ENCODE measurements around the gene LFNG.

LFNG gene

DNA sequence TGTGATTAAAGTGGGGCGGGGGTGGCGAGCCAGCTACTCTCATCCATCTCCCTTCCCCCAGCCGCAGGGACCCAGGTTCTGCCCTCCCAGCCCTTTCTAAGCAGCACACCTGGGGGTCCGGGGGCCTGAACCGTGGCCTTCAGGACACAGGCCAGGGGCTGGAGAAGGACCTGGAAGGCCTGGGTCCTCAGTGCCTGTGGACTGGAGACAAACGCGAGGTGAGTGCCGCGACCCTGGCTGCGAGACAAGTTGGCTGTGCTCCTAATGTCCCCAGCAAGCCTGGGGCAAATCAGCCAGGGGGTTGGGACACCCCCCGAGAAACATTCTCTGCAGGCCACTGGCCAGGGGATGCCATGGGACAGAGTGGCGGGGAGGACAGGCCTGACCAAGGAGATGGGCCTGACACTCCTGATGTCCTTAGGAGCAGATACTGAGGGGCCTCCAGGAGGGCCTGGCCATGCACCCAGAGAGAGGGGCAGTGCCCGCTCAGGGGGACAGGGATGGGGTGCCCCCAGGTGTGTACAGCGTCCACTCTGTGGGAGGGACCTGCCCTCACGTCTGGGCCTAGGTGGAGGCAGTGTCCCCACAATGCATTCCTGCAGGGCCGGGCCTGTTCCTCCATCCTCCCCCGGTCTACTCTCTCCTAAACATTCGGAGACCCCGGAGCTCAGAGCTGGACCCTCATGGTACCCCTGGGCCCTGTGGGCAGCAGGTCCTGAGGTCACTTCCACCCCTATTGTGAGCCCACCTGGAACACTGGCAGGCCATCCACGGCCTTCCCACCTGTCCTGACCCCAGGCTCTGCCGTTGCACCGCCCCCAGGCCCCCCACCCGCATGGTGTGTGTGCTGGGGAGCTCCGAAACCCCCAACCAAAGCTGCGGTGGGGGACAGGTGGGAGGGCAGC, 22.7 kb downstream of the LFNG start:
- ATAC-seq (replicated peaks), result no peak
- H3K4me1 Mint-ChIP-seq, result peaks cover 4 to 13% of the 10 kb centered on the region in 2 donors

DNA sequence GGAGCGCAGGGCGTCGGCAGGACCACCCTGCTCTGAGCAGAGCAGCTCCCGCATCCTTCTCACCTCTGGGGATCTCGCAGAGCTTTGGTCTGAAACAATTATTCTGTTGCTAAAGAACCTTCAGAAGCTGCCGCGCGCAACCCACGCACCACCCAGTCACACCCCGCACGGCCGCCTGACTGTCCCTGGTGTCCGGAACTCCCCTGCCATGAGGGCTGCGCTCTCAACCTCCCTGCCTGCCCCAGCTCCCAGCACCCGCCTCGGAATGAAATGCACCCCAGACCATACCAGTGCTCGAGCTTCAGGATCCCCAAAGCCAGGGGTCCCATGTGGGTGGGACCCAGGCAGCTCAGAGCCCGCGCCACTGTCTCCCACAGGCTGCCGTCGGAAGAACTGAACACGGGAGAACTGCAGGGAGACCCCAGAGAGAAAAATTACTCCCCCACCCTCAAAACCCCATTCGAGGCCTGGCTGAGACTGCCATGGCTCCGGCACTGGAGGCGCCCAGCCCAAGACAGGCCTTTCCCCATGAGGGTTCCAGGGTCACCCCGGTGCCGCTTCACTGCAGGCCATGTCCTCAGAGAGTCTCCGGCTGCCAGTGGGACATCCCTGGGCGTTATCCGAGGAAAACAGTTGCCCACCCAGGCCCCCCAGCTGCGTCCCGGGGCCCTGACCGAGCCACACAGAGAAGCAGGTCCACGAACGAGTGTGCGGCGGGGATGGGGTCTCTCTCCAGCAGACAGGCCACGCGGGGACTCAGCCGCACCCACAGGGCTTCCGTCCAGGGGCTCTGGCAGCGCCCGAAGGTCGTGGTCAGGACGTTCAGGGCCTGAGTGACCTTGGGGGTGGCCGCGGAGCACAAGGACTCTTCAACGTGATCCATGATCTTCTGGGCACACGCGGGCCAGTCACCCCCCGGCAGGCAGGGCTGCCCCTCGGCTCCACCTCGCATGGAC, 23.6 kb downstream of the LFNG start:
- no peaks in the 10 kb centered on the region for H3K27me3 Mint-ChIP-seq
- H3K9me3 Mint-ChIP-seq, result no peaks in the 10 kb centered on the region
- no peak for ATAC-seq (replicated peaks)
- no peak for DNase-seq
- H3K27ac Mint-ChIP-seq, result peak overlapping the region; percentile 63
- H3K4me1 Mint-ChIP-seq, result peaks cover 4 to 13% of the 10 kb centered on the region in 2 donors
- peaks cover 35 to 41% of the 10 kb centered on the region in 2 donors for H3K36me3 Mint-ChIP-seq
- H3K4me3 Mint-ChIP-seq, result no peak overlapping the region

More for the DNA sequence above, 22.7 kb downstream of the LFNG start:
- DNase-seq, result no peak
- no peaks in the 10 kb centered on the region for H3K27me3 Mint-ChIP-seq
- peaks cover 34% of the 10 kb centered on the region in 2 donors for H3K36me3 Mint-ChIP-seq
- peak overlapping the region; percentile 37 for H3K27ac Mint-ChIP-seq
- H3K4me3 Mint-ChIP-seq, result no peak overlapping the region
- H3K9me3 Mint-ChIP-seq, result no peaks in the 10 kb centered on the region

DNA sequence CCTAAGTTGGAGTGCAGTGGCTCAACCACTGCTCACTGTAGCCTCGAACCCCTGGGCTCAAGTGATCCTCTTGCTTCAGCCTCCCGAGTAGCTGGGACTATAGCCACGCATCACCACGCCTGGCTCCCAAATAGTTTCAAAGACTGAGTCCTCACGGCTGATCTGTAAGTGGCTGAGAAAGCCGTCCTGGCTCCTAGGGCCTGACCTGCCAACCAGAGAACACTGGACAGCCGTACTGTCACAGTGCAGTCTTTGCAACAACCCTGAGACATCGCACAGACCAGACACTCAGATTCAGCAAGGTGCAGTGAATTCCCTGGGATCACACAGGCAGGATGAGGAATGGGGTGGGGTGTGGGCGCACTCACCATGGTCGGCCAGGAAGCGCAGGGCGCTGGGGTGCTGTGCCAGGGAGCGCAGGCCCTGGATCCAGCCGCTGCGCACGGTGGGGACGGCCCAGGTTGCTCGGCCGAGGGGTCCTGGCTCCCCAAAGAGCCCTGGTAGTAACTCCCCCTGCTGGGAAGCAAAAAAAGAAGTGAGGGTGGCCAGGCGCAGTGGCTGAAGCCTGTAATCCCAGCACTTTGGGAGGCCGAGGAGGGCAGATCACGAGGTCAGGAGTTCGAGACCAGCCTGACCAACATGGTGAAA, 25.1 kb downstream of the LFNG start:
- Mint-ChIP-seq H3K4me1 (peaks cover 7 to 16% of the 10 kb centered on the region in 2 donors), H3K4me3 (no peak overlapping the region), H3K9me3 (no peaks in the 10 kb centered on the region), H3K27ac (no peak overlapping the region), H3K27me3 (no peaks in the 10 kb centered on the region), H3K36me3 (peaks cover 35 to 44% of the 10 kb centered on the region in 2 donors)
- no peak for DNase-seq
- ATAC-seq (replicated peaks), result no peak

DNA sequence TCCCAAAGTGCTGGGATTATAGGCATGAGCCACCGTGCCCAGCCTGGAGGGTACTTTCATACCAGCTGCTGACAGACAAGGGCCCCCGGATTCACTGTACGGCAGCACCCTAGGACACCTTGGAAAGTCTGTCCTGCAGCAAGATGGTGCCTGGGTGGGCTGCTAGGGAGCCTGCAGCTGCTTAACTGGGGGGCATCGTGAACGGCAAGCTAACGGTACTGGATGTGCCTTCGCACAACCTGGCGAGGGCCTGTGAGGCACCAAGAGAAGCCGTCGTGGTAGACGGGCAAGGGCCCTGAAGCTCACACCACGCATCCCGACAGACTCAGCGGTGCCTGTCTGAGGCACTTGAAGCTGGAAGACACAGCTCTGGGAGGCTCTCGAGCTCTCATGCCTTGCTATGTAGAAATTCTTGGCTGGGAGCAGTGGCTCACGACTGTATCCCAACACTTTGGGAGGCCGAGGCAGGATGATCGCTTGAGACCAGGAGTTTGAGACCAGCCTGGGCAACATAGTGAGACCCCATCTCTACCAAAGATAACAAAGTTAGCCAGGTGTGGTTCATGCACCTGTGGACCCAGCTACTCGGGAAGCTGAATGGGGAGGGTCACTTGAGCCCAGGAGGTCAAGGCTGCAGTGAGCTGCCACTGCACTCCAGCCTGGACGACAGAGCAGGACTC, 26.3 kb downstream of the LFNG start:
- Mint-ChIP-seq H3K36me3 (peaks cover 33 to 49% of the 10 kb centered on the region in 2 donors), H3K27me3 (no peaks in the 10 kb centered on the region), H3K9me3 (no peaks in the 10 kb centered on the region), H3K4me3 (no peak overlapping the region), H3K4me1 (peaks cover 9 to 18% of the 10 kb centered on the region in 2 donors), H3K27ac (no peak overlapping the region)
- DNase-seq (no peak), ATAC-seq (replicated peaks) (no peak)

DNA sequence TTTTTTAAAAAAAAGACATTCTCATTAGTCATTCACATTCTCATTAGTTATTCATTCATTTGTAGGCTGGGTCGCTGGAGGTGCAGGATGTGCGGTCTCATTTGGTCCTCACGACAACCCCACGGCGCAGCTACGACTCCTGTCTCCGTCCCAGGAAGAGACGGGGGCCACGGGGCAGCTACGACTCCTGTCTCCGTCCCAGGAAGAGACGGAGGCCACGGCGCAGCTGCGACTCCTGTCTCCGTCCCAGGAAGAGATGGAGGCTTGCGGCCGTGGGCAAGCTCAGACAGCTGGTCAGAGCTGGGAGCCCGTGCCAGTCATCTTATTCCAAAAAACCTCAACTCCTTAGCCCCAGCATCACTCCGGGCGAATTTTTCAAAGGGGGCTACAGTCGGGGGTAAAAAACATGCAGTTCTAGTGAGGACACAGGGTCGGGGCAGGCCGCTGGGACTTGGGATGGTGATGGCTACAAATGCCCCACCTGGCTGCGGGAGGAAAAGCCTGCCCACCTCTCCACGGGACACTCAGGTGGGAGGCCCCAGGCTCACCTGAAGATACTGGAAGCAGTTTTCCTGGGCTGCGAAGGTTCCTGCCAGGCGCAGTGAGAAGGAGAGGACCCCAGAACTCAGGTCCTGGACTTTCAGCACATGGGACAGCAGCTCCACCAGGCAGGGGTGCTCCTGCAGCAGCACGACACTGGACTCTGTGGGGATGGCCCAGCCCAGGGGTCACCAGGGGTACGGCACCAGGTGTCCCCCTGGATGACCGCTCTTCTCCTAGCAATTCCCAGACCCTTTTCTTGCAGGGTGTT, 27.4 kb downstream of the LFNG start:
- no peak overlapping the region for H3K4me3 Mint-ChIP-seq
- peaks cover 9 to 18% of the 10 kb centered on the region in 2 donors for H3K4me1 Mint-ChIP-seq
- no peaks in the 10 kb centered on the region for H3K9me3 Mint-ChIP-seq
- H3K27me3 Mint-ChIP-seq, result no peaks in the 10 kb centered on the region
- no peak for ATAC-seq (replicated peaks)
- H3K27ac Mint-ChIP-seq, result no peak overlapping the region
- peaks cover 31 to 49% of the 10 kb centered on the region in 2 donors for H3K36me3 Mint-ChIP-seq
- no peak for DNase-seq

DNA sequence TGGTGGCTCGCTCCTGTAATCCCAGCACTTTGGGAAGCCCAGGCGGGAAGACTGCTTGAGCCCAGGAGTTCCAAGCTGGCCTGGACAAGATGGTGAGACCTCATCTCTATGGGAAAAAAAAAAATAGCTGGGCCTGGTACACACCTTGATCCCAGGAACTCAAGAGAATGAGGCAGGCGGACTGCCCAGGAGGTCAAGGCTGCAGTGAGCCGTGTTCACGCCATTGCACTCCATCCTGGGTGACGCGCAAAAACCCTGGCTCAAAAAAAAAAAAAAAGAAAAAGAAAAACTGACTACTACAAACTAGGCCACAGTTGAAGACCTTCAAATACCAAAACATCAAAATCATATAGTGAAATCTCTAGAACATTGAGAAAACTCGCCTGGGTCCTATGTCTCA, 31.8 kb downstream of the LFNG start:
- Mint-ChIP-seq H3K4me1 (peaks cover 7 to 23% of the 10 kb centered on the region in 2 donors), H3K9me3 (no peaks in the 10 kb centered on the region), H3K27me3 (no peaks in the 10 kb centered on the region), H3K4me3 (no peak overlapping the region), H3K36me3 (peaks cover 26 to 35% of the 10 kb centered on the region in 2 donors), H3K27ac (no peak overlapping the region)
- DNase-seq, result no peak
- no peak for ATAC-seq (replicated peaks)

DNA sequence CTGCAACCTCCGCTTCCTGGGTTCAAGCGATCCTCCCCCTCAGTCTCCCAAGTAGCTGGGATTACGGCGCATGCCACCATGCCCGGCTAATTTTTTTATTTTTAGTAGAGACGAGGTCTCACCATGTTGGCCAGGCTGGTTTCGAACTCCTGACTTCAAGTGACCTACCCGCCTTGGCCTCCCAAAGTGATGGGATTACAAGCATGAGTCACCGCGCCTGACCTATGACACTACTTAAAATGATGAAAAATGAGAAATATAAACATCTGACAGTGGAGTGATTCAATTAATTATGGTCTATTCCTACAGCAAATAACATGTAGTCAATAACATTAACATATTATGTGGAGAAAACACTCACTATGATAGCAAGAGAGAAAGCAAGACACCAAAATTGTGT, 33.5 kb downstream of the LFNG start:
- no peak overlapping the region for H3K4me3 Mint-ChIP-seq
- ATAC-seq (replicated peaks), result no peak

DNA sequence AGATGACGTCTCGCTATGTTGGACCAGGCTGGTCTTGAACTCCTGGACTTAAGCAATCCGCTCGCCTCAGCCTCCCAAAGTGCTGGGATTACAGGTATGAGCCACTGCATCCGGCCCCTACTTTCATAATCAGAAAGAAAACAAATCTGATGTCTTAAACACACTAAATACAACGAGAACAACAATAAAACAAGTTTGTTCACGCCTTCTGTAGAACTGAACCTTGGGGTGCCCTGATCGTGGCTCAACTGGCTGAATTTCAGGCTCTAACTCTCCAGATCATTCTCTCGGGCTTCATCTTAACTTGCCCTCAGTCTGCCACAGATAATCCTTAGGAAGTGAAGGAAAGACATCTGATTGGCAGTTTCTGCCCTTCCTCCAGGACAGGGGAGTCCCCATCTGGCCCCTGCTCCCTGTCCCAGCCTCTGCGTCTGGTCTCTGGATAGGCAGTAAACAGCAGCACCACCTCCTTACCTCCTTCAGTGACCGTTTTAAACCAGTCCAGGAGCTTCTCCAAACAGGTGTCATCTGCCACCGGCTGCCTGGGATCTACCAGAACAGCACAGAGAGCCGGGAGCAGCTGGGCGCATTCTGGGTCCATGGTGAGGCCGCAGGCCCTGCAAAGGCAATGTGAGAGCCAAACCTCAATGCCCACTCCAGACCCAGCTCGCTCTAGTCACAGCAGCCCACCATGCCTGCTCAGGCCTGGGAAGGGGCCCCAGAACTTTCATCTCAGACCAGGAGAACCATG, 34.4 kb downstream of the LFNG start:
- H3K4me3 Mint-ChIP-seq, result peak overlapping the region; percentile 90 to 93
- DNase-seq, result no peak
- no peak for ATAC-seq (replicated peaks)

More for the DNA sequence above, 33.5 kb downstream of the LFNG start:
- Mint-ChIP-seq H3K27me3 (no peaks in the 10 kb centered on the region), H3K4me1 (peaks cover 10 to 29% of the 10 kb centered on the region in 2 donors), H3K36me3 (peaks cover 13 to 22% of the 10 kb centered on the region in 2 donors), H3K27ac (peak overlapping the region; percentile 31), H3K9me3 (no peaks in the 10 kb centered on the region)
- no peak for DNase-seq

DNA sequence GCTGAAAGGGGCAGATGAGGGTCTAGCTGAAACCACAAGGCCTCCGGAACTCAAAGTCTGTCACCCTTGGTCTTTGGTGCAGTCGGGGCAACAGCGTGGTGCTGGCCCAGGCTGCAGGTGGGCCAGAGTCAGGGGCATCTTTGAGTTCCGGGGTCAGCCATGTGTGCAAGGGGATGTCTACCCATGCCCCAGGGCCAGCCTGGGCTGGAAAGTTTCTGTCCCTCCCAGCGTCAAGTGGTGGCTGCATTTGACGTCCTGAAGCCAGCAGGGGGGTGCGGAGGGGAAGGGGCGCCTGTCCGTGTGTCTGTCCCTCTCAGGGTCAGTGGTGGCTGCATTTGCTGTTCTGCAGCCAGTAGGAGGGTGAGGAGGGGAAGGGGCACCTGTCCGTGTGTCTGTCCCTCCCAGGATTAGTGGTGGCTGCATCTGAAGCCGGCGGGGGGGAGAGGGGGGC, 35.1 kb downstream of the LFNG start:
- DNase-seq (no peak), ATAC-seq (replicated peaks) (no peak)

More for the DNA sequence above, 34.4 kb downstream of the LFNG start:
- peaks cover 13 to 35% of the 10 kb centered on the region in 2 donors for H3K4me1 Mint-ChIP-seq
- peak overlapping the region; percentile 97 for H3K27ac Mint-ChIP-seq
- H3K9me3 Mint-ChIP-seq, result no peaks in the 10 kb centered on the region
- H3K27me3 Mint-ChIP-seq, result no peaks in the 10 kb centered on the region
- peaks cover 12 to 20% of the 10 kb centered on the region in 2 donors for H3K36me3 Mint-ChIP-seq

DNA sequence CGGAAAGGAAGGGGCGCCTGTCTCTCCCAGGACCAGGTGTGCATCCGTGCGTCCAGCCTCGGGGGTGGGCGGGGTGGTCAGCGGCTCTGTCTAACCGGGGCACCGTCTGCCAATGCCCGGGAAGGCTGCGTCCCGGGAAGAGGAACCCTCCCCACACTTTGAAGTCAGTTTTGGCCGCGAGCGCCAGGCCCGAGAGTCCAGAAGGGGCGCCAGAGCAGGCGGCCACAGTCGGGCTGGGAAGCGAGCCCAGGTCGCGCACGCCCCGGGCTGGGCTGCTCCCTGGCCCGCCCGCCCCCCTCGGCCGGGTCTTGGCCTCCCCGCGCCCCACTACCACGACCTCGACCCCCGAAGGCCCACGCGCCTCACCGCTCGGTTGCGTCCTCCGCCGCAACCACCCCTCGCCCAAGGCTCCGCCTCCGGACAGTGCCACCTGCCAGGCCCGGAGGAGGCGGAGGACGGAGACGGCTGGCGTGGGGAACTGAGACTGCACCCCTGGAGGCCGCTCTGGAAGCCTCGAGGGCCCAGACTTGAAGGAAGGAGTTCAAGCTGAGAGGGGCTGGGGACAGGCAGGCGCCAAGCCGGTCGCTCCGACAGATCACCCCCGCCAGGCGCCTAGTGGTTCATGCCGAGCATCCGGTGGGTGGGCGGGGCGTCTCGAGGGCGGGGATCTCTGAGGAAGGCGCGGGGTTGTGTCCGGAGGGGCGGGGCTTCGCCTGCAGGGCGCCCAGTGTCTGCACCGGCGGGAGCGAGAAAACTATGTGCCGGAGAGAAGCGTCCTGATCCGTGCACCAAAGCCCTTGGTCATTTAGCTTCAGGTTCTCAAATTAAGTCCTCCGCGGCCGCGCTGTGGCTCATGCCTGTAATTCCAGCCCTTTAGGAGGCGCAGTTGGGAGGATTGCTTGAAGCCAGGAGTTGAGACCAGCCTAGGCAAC, 35.8 kb downstream of the LFNG start, which contains the start of gene BRAT1:
TSS of gene BRAT1 (minus strand) at position 404 of the 932 bp plus-strand sequence. CDS start 1,093 bp downstream, outside the sequence.
- no peaks in the 10 kb centered on the region for H3K27me3 Mint-ChIP-seq
- H3K4me1 Mint-ChIP-seq, result peaks cover 18 to 43% of the 10 kb centered on the region in 2 donors
- ATAC-seq (replicated peaks) (peak; percentile 85 to 87), DNase-seq (peak; percentile 88)
- peaks cover 11% of the 10 kb centered on the region in 2 donors for H3K36me3 Mint-ChIP-seq
- H3K9me3 Mint-ChIP-seq, result no peaks in the 10 kb centered on the region
- H3K27ac Mint-ChIP-seq, result peak within 1 kb of the TSS; percentile 97
- peak within 1 kb of the TSS; percentile 90 to 93 for H3K4me3 Mint-ChIP-seq

More for the DNA sequence above, 35.1 kb downstream of the LFNG start:
- peaks cover 12 to 13% of the 10 kb centered on the region in 2 donors for H3K36me3 Mint-ChIP-seq
- H3K4me3 Mint-ChIP-seq, result peak overlapping the region; percentile 90 to 93
- H3K4me1 Mint-ChIP-seq, result peaks cover 13 to 38% of the 10 kb centered on the region in 2 donors
- H3K27me3 Mint-ChIP-seq, result no peaks in the 10 kb centered on the region
- peak overlapping the region; percentile 97 for H3K27ac Mint-ChIP-seq
- H3K9me3 Mint-ChIP-seq, result no peaks in the 10 kb centered on the region

DNA sequence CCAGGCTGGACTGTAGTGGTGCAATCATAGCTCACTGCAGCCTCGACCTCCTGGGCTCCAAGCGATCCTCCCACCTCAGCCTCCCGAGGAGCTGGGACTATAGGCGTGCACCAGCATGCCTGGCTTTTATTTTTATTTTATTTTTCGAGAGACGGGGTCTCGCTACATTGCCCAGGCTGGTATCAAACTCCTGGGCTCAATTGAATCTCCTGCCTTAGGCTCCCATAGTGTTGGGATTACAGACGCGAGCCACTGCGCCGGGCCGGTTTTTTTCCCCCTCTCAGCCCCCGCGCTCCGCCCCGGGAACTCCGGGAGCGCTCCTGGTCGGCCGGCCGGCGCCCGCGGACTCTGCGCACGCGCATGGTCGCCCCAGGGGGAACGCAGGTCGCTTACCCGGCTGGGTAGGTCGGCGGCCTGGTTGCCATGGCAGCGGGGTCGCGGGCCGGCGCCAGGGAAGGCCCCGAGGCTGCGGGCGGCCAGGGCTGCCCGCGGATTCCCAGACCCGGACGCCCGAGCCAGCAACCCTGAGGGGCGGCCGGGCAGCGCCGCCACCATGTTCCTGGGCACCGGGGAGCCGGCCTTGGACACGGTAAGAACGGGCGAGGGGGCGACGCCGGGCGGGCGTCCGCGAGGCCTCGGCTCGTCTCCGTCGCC, 39.2 kb downstream of the LFNG start, which contains the start of gene IQCE:
TSS of gene IQCE (plus strand) at position 351 of the 654 bp plus-strand sequence. CDS start at position 554, 203 bp downstream.
- peak; percentile 59 to 65 for ATAC-seq (replicated peaks)
- Mint-ChIP-seq H3K27ac (peak within 1 kb of the TSS; percentile 79), H3K4me3 (peak within 1 kb of the TSS; percentile 83 to 86), H3K36me3 (peaks cover 3% of the 10 kb centered on the region in 2 donors), H3K9me3 (no peaks in the 10 kb centered on the region), H3K4me1 (peaks cover 19 to 35% of the 10 kb centered on the region in 2 donors), H3K27me3 (no peaks in the 10 kb centered on the region)
- peak; percentile 91 for DNase-seq

All from stimulated activated naive B cell treated with anti-CD40 and anti-IgM and Interleukin-4, amounts not matched to agents 10 μg/mL and 1 μg/mL and 100 μg/mL, for 72 hours (primary cell).